GM12878 (cell line): ENCODE data around the gene ASGR1. TPM values are rescaled to one million over a fixed set of nuclear protein-coding genes. Genes with fewer than 3 reads are reported as not detected.
"Not testable (repeated sequence)": the region's sequence is repeated elsewhere in the genome, so short reads cannot be mapped to it uniquely, and the experiment has no call there.

ENCODE experiments used
- ATAC-seq: fragments of 200-7000 bp; cut with Tn5 transposase; 3 replicates; pipeline ENCODE4 v1.9.1; 2020; ENCODE audit warnings: mild to moderate bottlenecking, moderate library complexity
- BruUV-seq: library from RNA; stranded (reverse); fragments of 400-500 nt; replicated peaks from 2 replicates; lab custom pipeline; 2021; lab: Mats Ljungman, UMichigan
- CTCF ChIA-PET: fragments of 300-600 bp; sonication (Branson Sonifier 250); formaldehyde crosslinking; extraction: SDS; loops from one replicate; lab custom pipeline; 2021; ENCODE audit warnings: inconsistent platforms; lab: Yijun Ruan, JAX
- POLR2A ChIA-PET: fragments of 350-600 bp; formaldehyde crosslinking; extraction: SDS; loops from one replicate; lab custom pipeline; 2021; ENCODE audit warnings: inconsistent platforms; lab: Charles Lee
- RAD21 ChIA-PET: fragments of 300-600 bp; sonication (Branson Sonifier 250); formaldehyde crosslinking; loops from one replicate; lab custom pipeline; 2023; ENCODE audit warnings: antibody characterized with exemption; ENCODE audit not compliant: unreplicated experiment; lab: Charles Lee
- SMC1A ChIA-PET: fragments of 300-600 bp; sonication (Branson Sonifier 250); formaldehyde crosslinking; loops from one replicate; lab custom pipeline; 2023; ENCODE audit not compliant: unreplicated experiment, uncharacterized antibody; lab: Charles Lee
- DNase-seq: peaks from one replicate; pipeline ENCODE4 v3.0.0-alpha.2; 2011; ENCODE audit warnings: low read depth, low spot score
- FAIRE-seq: peaks from 3 replicates; lab custom pipeline; 2011; peaks lifted over from hg19 to GRCh38; lab: Jason Lieb, UNC
- H2AFZ ChIP-seq: 2 replicates; pipeline ENCODE4 v1.6.0; 2011; ENCODE audit warnings: low read depth, low read length, control low read depth; ENCODE audit not compliant: control insufficient read depth
- H3K27ac ChIP-seq: 2 replicates; pipeline ENCODE4 v1.5.1; 2011; ENCODE audit warnings: control low read depth; ENCODE audit not compliant: control insufficient read depth, insufficient read depth
- H3K27me3 ChIP-seq, 2 experiments: replicated peaks in 1 of 2; 2 replicates each; pipeline versions ENCODE4 v1.6.0 to v1.6.1; 2011; ENCODE audit warnings: low read length in 1 of 2; ENCODE audit not compliant: control insufficient read depth in 2 of 2, insufficient read depth in 2 of 2
- H3K36me3 ChIP-seq, 2 experiments: 2 replicates each; pipeline ENCODE4 v1.5.1; 2011; ENCODE audit warnings: low read length in 1 of 2; ENCODE audit not compliant: control insufficient read depth in 2 of 2, insufficient read depth in 2 of 2
- H3K4me1 ChIP-seq: 2 replicates; pipeline ENCODE4 v1.6.1; 2011; ENCODE audit warnings: mild to moderate bottlenecking, low read length, moderate library complexity, mixed read lengths; ENCODE audit not compliant: control insufficient read depth, insufficient read depth
- H3K4me2 ChIP-seq: 2 replicates; pipeline ENCODE4 v1.6.0; 2011; ENCODE audit warnings: control low read depth; ENCODE audit not compliant: control insufficient read depth, insufficient read depth
- H3K4me3 ChIP-seq: fragments of 200-600 bp; sonication (generic); 2 replicates; pipeline ENCODE4 v1.5.1; 2016
- H3K79me2 ChIP-seq: 2 replicates; pipeline ENCODE4 v1.6.0; 2011; ENCODE audit warnings: low read length; ENCODE audit not compliant: control insufficient read depth, insufficient read depth
- H3K9ac ChIP-seq: 2 replicates; pipeline ENCODE4 v1.8.0; 2011; ENCODE audit warnings: low read length, control low read depth, mixed read lengths; ENCODE audit not compliant: control insufficient read depth, insufficient read depth
- H3K9me3 ChIP-seq: replicated peaks from 3 replicates; pipeline ENCODE4 v1.5.1; 2011; ENCODE audit warnings: mild to moderate bottlenecking, low read length; ENCODE audit not compliant: control insufficient read depth, insufficient read depth
- H4K20me1 ChIP-seq: 2 replicates; pipeline ENCODE4 v1.6.0; 2011; ENCODE audit not compliant: control insufficient read depth, insufficient read depth
- HDGF ChIP-seq: fragments of 450-650 bp; IDR thresholded peaks from 2 replicates; pipeline ENCODE4 v1.6.1; 2016; ENCODE audit warnings: antibody characterized with exemption
- IKZF2 ChIP-seq, 2 experiments: fragments of 450-650 bp; IDR thresholded peaks; 2 replicates each; pipeline ENCODE4 v1.6.1; 2017; ENCODE audit warnings: mild to moderate bottlenecking in 2 of 2, moderate library complexity in 2 of 2
- NFXL1 ChIP-seq: fragments of 450-650 bp; IDR thresholded peaks from 2 replicates; pipeline ENCODE4 v1.6.1; 2017; ENCODE audit warnings: antibody characterized with exemption, mild to moderate bottlenecking, borderline replicate concordance
- WRNIP1 ChIP-seq: IDR thresholded peaks from 2 replicates; pipeline ENCODE4 v1.6.1; 2011; ENCODE audit warnings: low read depth, low read length, improper control_type of control experiment, borderline replicate concordance
- WGBS: methylation state at CpG from one replicate; pipeline ENCODE4 v1.1.6; 2016; ENCODE audit warnings: low lambda C conversion rate; ENCODE audit not compliant: insufficient replicate concordance, insufficient coverage; ENCODE audit errors: missing lambda C conversion rate; 5-methylcytosine and 5-hydroxymethylcytosine counted together
- in situ Hi-C: fragments of 300-500 bp; cut with MboI; formaldehyde crosslinking; loops from 9 replicates; pipeline ENCODE4 v1.14.3; 2018; ENCODE audit warnings: mixed read lengths
- intact Hi-C: fragments of 100-400 bp; cut with micrococcal nuclease; formaldehyde crosslinking; loops from one replicate; pipeline ENCODE4 v1.14.2; 2022; ENCODE audit not compliant: unreplicated experiment
- polyA plus RNA-seq, 11 experiments: library from polyadenylated mRNA; depleted of rRNA in 4 of 11; unstranded in 6 of 11; stranded (reverse) in 5 of 11; fragments of >200 nt; fragmentation: Nextera tagmentation in 4 of 11; fragmentation: Illumina TruSeq in 1 of 11; extraction: Ambion mirVana in 4 of 11; extraction: Trizol in 1 of 11; gene quantifications; 1 replicate in 1 of 11; 2 replicates in 10 of 11; pipeline versions ENCODE4 v1.2.1 to v1.2.3, GENCODE V29; 2011 to 2016; ENCODE audit warnings: inconsistent platforms in 2 of 11, missing spikeins in 2 of 11, low read depth in 1 of 11
- total RNA-seq, 4 experiments: library from RNA; depleted of rRNA in 3 of 4; stranded (reverse); fragments of >200 nt in 3 of 4; fragmentation: Illumina TruSeq in 1 of 4; extraction: Trizol in 1 of 4; gene quantifications; 2 replicates each; pipeline versions ENCODE4 v1.2.1 to v1.2.3, GENCODE V29; 2013 to 2021
- TF ChIP-seq, protein P1 (sequence below): fragments of 150-350 bp; IDR thresholded peaks from 2 replicates; pipeline ENCODE4 v1.6.1; 2016; ENCODE audit warnings: low read depth, low read length

ASGR1 gene
- total and polyA plus RNA-seq, 10 of the 15 experiments (the other 5 are each of a cell fraction or from before 2014, with no cell fraction given), result 0.06 to 0.34 (median 0.14) TPM; not detected in 6

DNA sequence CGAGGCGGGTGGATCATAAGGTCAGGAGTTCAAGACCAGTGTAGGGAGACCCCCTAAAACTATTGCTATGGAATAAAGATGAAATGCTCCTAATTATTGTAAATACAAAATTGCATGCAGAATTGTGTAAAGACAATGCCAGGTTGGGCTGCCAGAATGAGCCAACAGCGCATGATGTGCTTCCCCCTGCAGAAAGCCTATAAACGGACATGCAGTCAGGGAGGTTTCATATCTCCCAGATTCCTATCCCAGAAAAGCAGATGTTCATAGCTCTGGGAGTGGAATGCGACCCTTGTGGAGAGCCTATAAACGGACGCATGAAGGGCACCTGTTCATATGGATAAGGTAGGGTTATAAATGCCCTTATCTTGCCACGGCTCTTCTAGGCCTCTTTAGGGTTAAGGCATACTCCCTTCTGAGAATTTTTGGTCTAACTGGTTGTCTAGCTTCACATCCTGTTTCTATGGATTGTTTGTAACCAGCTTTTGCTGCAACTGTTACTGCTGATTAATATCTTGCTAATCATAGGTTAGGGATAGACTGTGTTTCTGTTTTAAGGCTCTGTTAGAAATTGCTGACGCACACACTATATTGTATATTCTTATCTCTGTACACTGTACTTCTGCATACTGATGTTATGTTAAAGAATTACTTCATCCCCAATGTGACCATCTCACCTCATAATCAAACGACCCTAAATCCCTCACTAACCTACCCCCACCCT is 10.2 kb downstream of the ASGR1 start:
- H3K4me3 ChIP-seq, H3K79me2 ChIP-seq, RAD21 ChIA-PET, H3K36me3 ChIP-seq, H3K4me1 ChIP-seq, intact Hi-C loops, H3K27ac ChIP-seq, SMC1A ChIA-PET, H3K9me3 ChIP-seq, H3K27me3 ChIP-seq, FAIRE-seq, in situ Hi-C loops, H3K9ac ChIP-seq, BruUV-seq, H3K4me2 ChIP-seq, ATAC-seq, POLR2A ChIA-PET, CTCF ChIA-PET, H4K20me1 ChIP-seq, DNase-seq, H2AFZ ChIP-seq: not testable (repeated sequence)
- 42% methylated on average over 10 of the region's 10 CpGs for WGBS

DNA sequence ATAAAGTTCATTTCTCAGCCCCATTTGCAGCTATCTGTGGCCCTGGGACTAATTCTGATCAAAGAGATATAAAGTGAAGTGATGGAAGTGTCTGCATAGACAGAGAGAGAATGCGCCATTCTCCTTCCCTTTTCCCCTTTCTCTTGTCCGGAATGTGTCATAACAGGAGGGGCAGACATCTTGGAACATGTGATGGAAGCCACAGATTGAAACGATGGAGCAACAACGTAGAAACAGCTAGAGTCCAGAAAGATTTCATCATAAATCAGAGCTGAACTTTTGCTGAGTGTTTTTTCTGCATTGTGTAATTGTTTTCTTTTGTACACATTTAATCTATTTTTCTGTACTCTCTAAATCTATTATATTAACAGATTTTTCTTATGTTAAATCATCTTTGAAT is 11.3 kb downstream of the ASGR1 start:
- ATAC-seq (no peak), DNase-seq (no peak), FAIRE-seq (no peak)
- RAD21 ChIA-PET, result interaction anchor here (0.7 kb wide), 1 partner anchor 537 kb away, joined by 3 read pairs; no protein-coding TSS in a partner anchor
- WGBS, result 67% methylated on average over 4 of the region's 4 CpGs
- no peaks in the 10 kb centered on the region for H4K20me1 ChIP-seq
- POLR2A ChIA-PET, result interaction anchor here (0.7 kb wide), 1 partner anchor 37 kb away, joined by 4 read pairs; no protein-coding TSS in a partner anchor
- TF ChIP-seq IKZF2 (IDR thresholded peaks at IDR 0.05), result no peak
- TF ChIP-seq, protein P1, sequence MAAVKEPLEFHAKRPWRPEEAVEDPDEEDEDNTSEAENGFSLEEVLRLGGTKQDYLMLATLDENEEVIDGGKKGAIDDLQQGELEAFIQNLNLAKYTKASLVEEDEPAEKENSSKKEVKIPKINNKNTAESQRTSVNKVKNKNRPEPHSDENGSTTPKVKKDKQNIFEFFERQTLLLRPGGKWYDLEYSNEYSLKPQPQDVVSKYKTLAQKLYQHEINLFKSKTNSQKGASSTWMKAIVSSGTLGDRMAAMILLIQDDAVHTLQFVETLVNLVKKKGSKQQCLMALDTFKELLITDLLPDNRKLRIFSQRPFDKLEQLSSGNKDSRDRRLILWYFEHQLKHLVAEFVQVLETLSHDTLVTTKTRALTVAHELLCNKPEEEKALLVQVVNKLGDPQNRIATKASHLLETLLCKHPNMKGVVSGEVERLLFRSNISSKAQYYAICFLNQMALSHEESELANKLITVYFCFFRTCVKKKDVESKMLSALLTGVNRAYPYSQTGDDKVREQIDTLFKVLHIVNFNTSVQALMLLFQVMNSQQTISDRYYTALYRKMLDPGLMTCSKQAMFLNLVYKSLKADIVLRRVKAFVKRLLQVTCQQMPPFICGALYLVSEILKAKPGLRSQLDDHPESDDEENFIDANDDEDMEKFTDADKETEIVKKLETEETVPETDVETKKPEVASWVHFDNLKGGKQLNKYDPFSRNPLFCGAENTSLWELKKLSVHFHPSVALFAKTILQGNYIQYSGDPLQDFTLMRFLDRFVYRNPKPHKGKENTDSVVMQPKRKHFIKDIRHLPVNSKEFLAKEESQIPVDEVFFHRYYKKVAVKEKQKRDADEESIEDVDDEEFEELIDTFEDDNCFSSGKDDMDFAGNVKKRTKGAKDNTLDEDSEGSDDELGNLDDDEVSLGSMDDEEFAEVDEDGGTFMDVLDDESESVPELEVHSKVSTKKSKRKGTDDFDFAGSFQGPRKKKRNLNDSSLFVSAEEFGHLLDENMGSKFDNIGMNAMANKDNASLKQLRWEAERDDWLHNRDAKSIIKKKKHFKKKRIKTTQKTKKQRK, result no peak
- TF ChIP-seq WRNIP1, result no peak
- no peak for TF ChIP-seq HDGF
- TF ChIP-seq NFXL1, result no peak
- intact Hi-C loops, result no loop called here
- H3K27me3 ChIP-seq, result no peaks in the 10 kb centered on the region
- no peak overlapping the region for H3K4me2 ChIP-seq
- CTCF ChIA-PET, result interaction anchor here (1.4 kb wide), 1 partner anchor 9 kb away, joined by 8 read pairs; no protein-coding TSS in a partner anchor
- no TSS peak for BruUV-seq
- no peaks in the 10 kb centered on the region for H3K4me1 ChIP-seq
- H3K36me3 ChIP-seq, result no peaks in the 10 kb centered on the region
- no peak overlapping the region for H3K9ac ChIP-seq
- no peaks in the 10 kb centered on the region; the same call in 2 of the 3 replicates for H3K9me3 ChIP-seq
- no peak overlapping the region for H2AFZ ChIP-seq
- no peak overlapping the region for H3K27ac ChIP-seq
- in situ Hi-C loops, result no loop called here
- no peak overlapping the region for H3K4me3 ChIP-seq
- SMC1A ChIA-PET, result no interaction called here
- H3K79me2 ChIP-seq, result no peaks in the 10 kb centered on the region
